GM12878 (cell line): ENCODE measurements around the gene IFNA21. TPM values are rescaled to one million over a fixed set of nuclear protein-coding genes. Genes with fewer than 3 reads are reported as not detected.

Source experiments
- BCL11A ChIP-seq: IDR thresholded peaks from 2 replicates; pipeline ENCODE4 v1.6.1; 2011; ENCODE audit warnings: low read depth, low read length
- CBFB ChIP-seq: IDR thresholded peaks from 2 replicates; pipeline ENCODE4 v1.6.1; 2016; ENCODE audit warnings: antibody characterized with exemption, low read depth
- EED ChIP-seq: sonication (generic); IDR thresholded peaks from 2 replicates; pipeline ENCODE4 v1.6.1; 2016; ENCODE audit warnings: antibody characterized with exemption, low read depth
- ETV6 ChIP-seq, 2 experiments: fragments of 450-650 bp in 1 of 2; IDR thresholded peaks in 1 of 2; conservative IDR thresholded peaks in 1 of 2; 2 replicates each; pipeline ENCODE4 v1.6.1; 2014; ENCODE audit warnings: antibody characterized with exemption in 1 of 2, borderline replicate concordance in 1 of 2, low read depth in 1 of 2, mild to moderate bottlenecking in 1 of 2, moderate library complexity in 1 of 2
- EZH2 ChIP-seq: IDR thresholded peaks from 2 replicates; pipeline ENCODE4 v1.6.1; 2012; ENCODE audit warnings: low read depth, mild to moderate bottlenecking, control low read depth, inconsistent platforms, low read length, borderline replicate concordance; ENCODE audit not compliant: control insufficient read depth
- HDAC2 ChIP-seq: fragments of 200-600 bp; sonication (generic); IDR thresholded peaks from 2 replicates; pipeline ENCODE4 v1.6.1; 2017
- IKZF2 ChIP-seq, 2 experiments: fragments of 450-650 bp; IDR thresholded peaks; 2 replicates each; pipeline ENCODE4 v1.6.1; 2017; ENCODE audit warnings: mild to moderate bottlenecking in 2 of 2, moderate library complexity in 2 of 2
- MLLT1 ChIP-seq: fragments of 450-650 bp; IDR thresholded peaks from 2 replicates; pipeline ENCODE4 v1.6.1; 2016; ENCODE audit warnings: mild to moderate bottlenecking
- MYC ChIP-seq: IDR thresholded peaks from 2 replicates; pipeline ENCODE4 v1.6.1; 2011; ENCODE audit warnings: mild to moderate bottlenecking, low read length, moderate library complexity, inconsistent platforms; ENCODE audit not compliant: insufficient read depth, insufficient replicate concordance, insufficient read length, severe bottlenecking
- RAD21 ChIP-seq: IDR thresholded peaks from 2 replicates; pipeline ENCODE4 v1.6.1; 2011; ENCODE audit warnings: mild to moderate bottlenecking, low read depth, low read length, moderate library complexity; ENCODE audit not compliant: insufficient read depth
- RELA ChIP-seq: fragments of 450-650 bp; IDR thresholded peaks from 2 replicates; pipeline ENCODE4 v1.8.0; 2014; ENCODE audit warnings: borderline replicate concordance; ENCODE audit not compliant: partially characterized antibody
- SMARCA5 ChIP-seq: fragments of 450-650 bp; IDR thresholded peaks from 2 replicates; pipeline ENCODE4 v1.6.1; 2017; ENCODE audit warnings: mild to moderate bottlenecking
- SRF ChIP-seq, 2 experiments: IDR thresholded peaks; 2 replicates each; pipeline ENCODE4 v1.6.1; 2011; ENCODE audit warnings: low read depth in 2 of 2, low read length in 2 of 2, mild to moderate bottlenecking in 1 of 2, moderate library complexity in 1 of 2
- STAT3 ChIP-seq: IDR thresholded peaks from 2 replicates; pipeline ENCODE4 v1.6.1; 2011; ENCODE audit warnings: low read depth, low read length, improper control_type of control experiment
- ZBTB33 ChIP-seq: fragments of 450-650 bp; IDR thresholded peaks from 2 replicates; pipeline ENCODE4 v1.6.1; 2017; ENCODE audit warnings: mild to moderate bottlenecking
- ZNF24 ChIP-seq: fragments of 450-650 bp; IDR thresholded peaks from 2 replicates; pipeline ENCODE4 v1.6.1; 2017; ENCODE audit warnings: antibody characterized with exemption, mild to moderate bottlenecking
- polyA plus RNA-seq, 11 experiments: library from polyadenylated mRNA; depleted of rRNA in 4 of 11; unstranded in 6 of 11; stranded (reverse) in 5 of 11; fragments of >200 nt; fragmentation: Nextera tagmentation in 4 of 11; fragmentation: Illumina TruSeq in 1 of 11; extraction: Ambion mirVana in 4 of 11; extraction: Trizol in 1 of 11; gene quantifications; 1 replicate in 1 of 11; 2 replicates in 10 of 11; pipeline versions ENCODE4 v1.2.1 to v1.2.3, GENCODE V29; 2011 to 2016; ENCODE audit warnings: inconsistent platforms in 2 of 11, missing spikeins in 2 of 11, low read depth in 1 of 11
- total RNA-seq, 4 experiments: library from RNA; depleted of rRNA in 3 of 4; stranded (reverse); fragments of >200 nt in 3 of 4; fragmentation: Illumina TruSeq in 1 of 4; extraction: Trizol in 1 of 4; gene quantifications; 2 replicates each; pipeline versions ENCODE4 v1.2.1 to v1.2.3, GENCODE V29; 2013 to 2021
- TF ChIP-seq, protein P1 (sequence below): IDR thresholded peaks from 2 replicates; pipeline ENCODE4 v1.6.1; 2012; ENCODE audit warnings: low read depth, low read length, improper control_type of control experiment
- TF ChIP-seq, protein P2 (sequence below): IDR thresholded peaks from 2 replicates; pipeline ENCODE4 v1.6.1; 2012; ENCODE audit warnings: improper control_type of control experiment, low read depth, low read length; ENCODE audit not compliant: insufficient replicate concordance
- TF ChIP-seq, protein P3 (sequence below): IDR thresholded peaks from 2 replicates; pipeline ENCODE4 v1.6.1; 2011; ENCODE audit warnings: low read depth, low read length, improper control_type of control experiment, borderline replicate concordance

IFNA21 gene
- total and polyA plus RNA-seq, 10 of the 15 experiments (the other 5 are each of a cell fraction or from before 2014, with no cell fraction given), result not detected

DNA sequence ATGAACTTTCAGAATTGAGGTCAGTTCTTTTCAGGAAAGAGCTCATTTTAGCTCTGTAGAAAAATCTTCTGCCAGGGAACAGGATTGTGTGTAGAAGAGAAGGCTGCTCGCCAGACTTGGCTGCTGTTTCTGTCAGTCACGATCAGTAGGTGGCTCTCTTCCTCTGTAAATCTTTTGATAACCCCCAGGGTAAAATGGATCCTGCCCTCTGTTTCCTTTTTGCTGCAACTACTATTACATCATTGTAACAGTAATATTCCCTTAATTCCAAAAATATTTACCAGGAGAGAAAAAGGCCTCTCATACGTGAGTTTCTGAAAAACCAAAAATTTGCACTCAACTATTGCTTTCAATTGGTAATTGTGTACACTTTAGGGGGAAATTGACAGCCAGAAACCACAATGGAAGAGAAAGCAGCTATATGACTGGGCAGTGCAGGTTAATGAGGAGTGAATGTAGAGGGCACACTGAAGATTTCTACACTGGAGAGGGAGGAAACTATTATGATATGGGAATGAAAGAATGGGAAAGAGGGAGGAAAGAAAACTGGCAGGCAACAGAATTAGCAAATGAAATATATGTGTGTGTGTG, 12.3 kb downstream of the IFNA21 start (continued):
- 0 out of 2 replicates have a peak, but pooled peaks have one; percentile 21 for TF ChIP-seq MLLT1
- TF ChIP-seq EZH2, result no peak
- 0 out of 2 replicates have a peak, but pooled peaks have one; percentile 22 for TF ChIP-seq BCL11A
- TF ChIP-seq EED, result peak; percentile 39; the same call in 1 of the 2 replicates
- TF ChIP-seq IKZF2 (IDR thresholded peaks at IDR 0.05), result peak; percentile 62 to 69; a peak in 3 of 4 replicates
- TF ChIP-seq ETV6 (conservative IDR thresholded peaks at IDR 0.05 in 1 of 2, IDR thresholded peaks at IDR 0.05 in 1 of 2; ENCODE audit: borderline replicate concordance in 1 of 2, low read depth in 1 of 2), result no peak
- peak; percentile 46 for TF ChIP-seq RAD21
- TF ChIP-seq RELA, result no peak
- TF ChIP-seq, protein P1, sequence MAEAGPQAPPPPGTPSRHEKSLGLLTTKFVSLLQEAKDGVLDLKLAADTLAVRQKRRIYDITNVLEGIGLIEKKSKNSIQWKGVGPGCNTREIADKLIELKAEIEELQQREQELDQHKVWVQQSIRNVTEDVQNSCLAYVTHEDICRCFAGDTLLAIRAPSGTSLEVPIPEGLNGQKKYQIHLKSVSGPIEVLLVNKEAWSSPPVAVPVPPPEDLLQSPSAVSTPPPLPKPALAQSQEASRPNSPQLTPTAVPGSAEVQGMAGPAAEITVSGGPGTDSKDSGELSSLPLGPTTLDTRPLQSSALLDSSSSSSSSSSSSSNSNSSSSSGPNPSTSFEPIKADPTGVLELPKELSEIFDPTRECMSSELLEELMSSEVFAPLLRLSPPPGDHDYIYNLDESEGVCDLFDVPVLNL, result no peak
- TF ChIP-seq, protein P2, sequence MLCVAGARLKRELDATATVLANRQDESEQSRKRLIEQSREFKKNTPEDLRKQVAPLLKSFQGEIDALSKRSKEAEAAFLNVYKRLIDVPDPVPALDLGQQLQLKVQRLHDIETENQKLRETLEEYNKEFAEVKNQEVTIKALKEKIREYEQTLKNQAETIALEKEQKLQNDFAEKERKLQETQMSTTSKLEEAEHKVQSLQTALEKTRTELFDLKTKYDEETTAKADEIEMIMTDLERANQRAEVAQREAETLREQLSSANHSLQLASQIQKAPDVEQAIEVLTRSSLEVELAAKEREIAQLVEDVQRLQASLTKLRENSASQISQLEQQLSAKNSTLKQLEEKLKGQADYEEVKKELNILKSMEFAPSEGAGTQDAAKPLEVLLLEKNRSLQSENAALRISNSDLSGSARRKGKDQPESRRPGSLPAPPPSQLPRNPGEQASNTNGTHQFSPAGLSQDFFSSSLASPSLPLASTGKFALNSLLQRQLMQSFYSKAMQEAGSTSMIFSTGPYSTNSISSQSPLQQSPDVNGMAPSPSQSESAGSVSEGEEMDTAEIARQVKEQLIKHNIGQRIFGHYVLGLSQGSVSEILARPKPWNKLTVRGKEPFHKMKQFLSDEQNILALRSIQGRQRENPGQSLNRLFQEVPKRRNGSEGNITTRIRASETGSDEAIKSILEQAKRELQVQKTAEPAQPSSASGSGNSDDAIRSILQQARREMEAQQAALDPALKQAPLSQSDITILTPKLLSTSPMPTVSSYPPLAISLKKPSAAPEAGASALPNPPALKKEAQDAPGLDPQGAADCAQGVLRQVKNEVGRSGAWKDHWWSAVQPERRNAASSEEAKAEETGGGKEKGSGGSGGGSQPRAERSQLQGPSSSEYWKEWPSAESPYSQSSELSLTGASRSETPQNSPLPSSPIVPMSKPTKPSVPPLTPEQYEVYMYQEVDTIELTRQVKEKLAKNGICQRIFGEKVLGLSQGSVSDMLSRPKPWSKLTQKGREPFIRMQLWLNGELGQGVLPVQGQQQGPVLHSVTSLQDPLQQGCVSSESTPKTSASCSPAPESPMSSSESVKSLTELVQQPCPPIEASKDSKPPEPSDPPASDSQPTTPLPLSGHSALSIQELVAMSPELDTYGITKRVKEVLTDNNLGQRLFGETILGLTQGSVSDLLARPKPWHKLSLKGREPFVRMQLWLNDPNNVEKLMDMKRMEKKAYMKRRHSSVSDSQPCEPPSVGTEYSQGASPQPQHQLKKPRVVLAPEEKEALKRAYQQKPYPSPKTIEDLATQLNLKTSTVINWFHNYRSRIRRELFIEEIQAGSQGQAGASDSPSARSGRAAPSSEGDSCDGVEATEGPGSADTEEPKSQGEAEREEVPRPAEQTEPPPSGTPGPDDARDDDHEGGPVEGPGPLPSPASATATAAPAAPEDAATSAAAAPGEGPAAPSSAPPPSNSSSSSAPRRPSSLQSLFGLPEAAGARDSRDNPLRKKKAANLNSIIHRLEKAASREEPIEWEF, result no peak
- no peak for TF ChIP-seq SMARCA5
- TF ChIP-seq SRF (IDR thresholded peaks at IDR 0.05; ENCODE audit: low read depth in 2 of 2, low read length in 2 of 2), result no peak
- TF ChIP-seq ZNF24, result no peak
- TF ChIP-seq, protein P3, sequence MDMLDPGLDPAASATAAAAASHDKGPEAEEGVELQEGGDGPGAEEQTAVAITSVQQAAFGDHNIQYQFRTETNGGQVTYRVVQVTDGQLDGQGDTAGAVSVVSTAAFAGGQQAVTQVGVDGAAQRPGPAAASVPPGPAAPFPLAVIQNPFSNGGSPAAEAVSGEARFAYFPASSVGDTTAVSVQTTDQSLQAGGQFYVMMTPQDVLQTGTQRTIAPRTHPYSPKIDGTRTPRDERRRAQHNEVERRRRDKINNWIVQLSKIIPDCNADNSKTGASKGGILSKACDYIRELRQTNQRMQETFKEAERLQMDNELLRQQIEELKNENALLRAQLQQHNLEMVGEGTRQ, result no peak
- TF ChIP-seq MYC, result no peak
- no peak for TF ChIP-seq HDAC2
- TF ChIP-seq CBFB, result 0 out of 2 replicates have a peak, but pooled peaks have one; percentile 43
- no peak for TF ChIP-seq STAT3
- TF ChIP-seq ZBTB33, result no peak
